Urothelium cell line (cell line): Measurements from ENCODE around the gene TBC1D3B.
"Not testable (repeated sequence)": the region's sequence is repeated elsewhere in the genome, so short reads cannot be mapped to it uniquely, and the experiment has no call there.

Experiments
- DNase-seq: peaks from one replicate; pipeline ENCODE4 v3.0.0; 2011; ENCODE audit warnings: low spot score, mixed read lengths
- FAIRE-seq: peaks from 2 replicates; lab custom pipeline; 2011; peaks lifted over from hg19 to GRCh38; lab: Jason Lieb, UNC

Gene TBC1D3B

GRCh38 chr17:36183001-36183971 lies 6.8 kb upstream of the TBC1D3B start:
- peak; percentile 91 for DNase-seq
- FAIRE-seq = no peak

GRCh38 chr17:36182176-36183000 lies 6.0 kb upstream of the TBC1D3B start:
- DNase-seq = no peak

GRCh38 chr17:36181446-36182175 lies 5.2 kb upstream of the TBC1D3B start:
- not testable (repeated sequence) for DNase-seq, FAIRE-seq

More at GRCh38 chr17:36182176-36183000, 6.0 kb upstream of the TBC1D3B start:
- FAIRE-seq = no peak

GRCh38 chr17:36168836-36169235 lies 7.6 kb downstream of the TBC1D3B start:
- DNase-seq, FAIRE-seq: not testable (repeated sequence)

GRCh38 chr17:36153895-36154610 lies 22.4 kb downstream of the TBC1D3B start:
- FAIRE-seq = no peak

GRCh38 chr17:36152639-36153120 lies 23.8 kb downstream of the TBC1D3B start:
- FAIRE-seq = no peak
- no peak for DNase-seq

More at GRCh38 chr17:36153895-36154610, 22.4 kb downstream of the TBC1D3B start:
- DNase-seq = no peak

GRCh38 chr17:36151891-36152638 lies 24.4 kb downstream of the TBC1D3B start:
- no peak for DNase-seq
- FAIRE-seq = no peak

- FAIRE-seq = no peak
- DNase-seq = peak; percentile 63
Observed at GRCh38 chr17:36149296-36149820, 27.1 kb downstream of the TBC1D3B start.

- DNase-seq (peak; percentile 95), FAIRE-seq (no peak)
Observed at GRCh38 chr17:36148559-36149295, 27.7 kb downstream of the TBC1D3B start.

GRCh38 chr17:36147601-36148000 lies 28.8 kb downstream of the TBC1D3B start:
- FAIRE-seq (no peak), DNase-seq (no peak)

GRCh38 chr17:36144981-36145729 lies 31.3 kb downstream of the TBC1D3B start:
- FAIRE-seq (no peak), DNase-seq (no peak)

- FAIRE-seq = no peak
- no peak for DNase-seq
Observed at GRCh38 chr17:36144014-36144413, 32.4 kb downstream of the TBC1D3B start.

GRCh38 chr17:36142806-36143205 lies 33.6 kb downstream of the TBC1D3B start:
- FAIRE-seq = no peak
- no peak for DNase-seq

- DNase-seq = no peak
- FAIRE-seq = no peak
Observed at GRCh38 chr17:36142235-36142634, 34.2 kb downstream of the TBC1D3B start.

GRCh38 chr17:36136439-36136838 lies 40.0 kb downstream of the TBC1D3B start:
- no peak for FAIRE-seq
- no peak for DNase-seq

- no peak for FAIRE-seq
- no peak for DNase-seq
Observed at GRCh38 chr17:36136036-36136435, 40.4 kb downstream of the TBC1D3B start.

- no peak for FAIRE-seq
- no peak for DNase-seq
Observed at GRCh38 chr17:36135465-36135864, 41.0 kb downstream of the TBC1D3B start.
